Prostate gland (tissue), 2 donors: ENCODE data around the gene TAF3. TPM values are rescaled to one million over a fixed set of nuclear protein-coding genes. Genes with fewer than 3 reads are reported as not detected.
"Not testable (repeated sequence)": the region's sequence is repeated elsewhere in the genome, so short reads cannot be mapped to it uniquely, and the experiment has no call there.

Source experiments
- DNase-seq: peaks from one replicate; pipeline ENCODE4 v3.0.0-alpha.2; 2019; ENCODE audit warnings: low spot score
- H3K27ac ChIP-seq, 2 donors: fragments of 200-600 bp; sonication (generic); 2 replicates each; pipeline ENCODE4 v1.5.1; 2017 to 2019
- H3K27me3 ChIP-seq: fragments of 200-600 bp; sonication (generic); replicated peaks from 2 replicates; pipeline ENCODE4 v1.5.1; 2019; ENCODE audit not compliant: insufficient read depth
- H3K36me3 ChIP-seq, 2 donors: fragments of 200-600 bp; sonication (generic); 1 replicate in 1 of 2; 2 replicates in 1 of 2; pipeline versions ENCODE4 v1.5.1 to v1.8.1; 2017 to 2019
- H3K4me1 ChIP-seq: fragments of 200-600 bp; sonication (generic); replicated peaks from 2 replicates; pipeline ENCODE4 v1.5.1; 2019
- H3K4me3 ChIP-seq, 2 donors: fragments of 200-600 bp; sonication (generic); 2 replicates each; pipeline ENCODE4 v1.5.1; 2017 to 2019
- H3K9me3 ChIP-seq: fragments of 200-600 bp; sonication (generic); 2 replicates; pipeline ENCODE4 v1.5.1; 2017
- POLR2A ChIP-seq: fragments of 450-650 bp; IDR thresholded peaks from one replicate; pipeline ENCODE4 v1.6.1; 2016; ENCODE audit warnings: antibody characterized with exemption, mild to moderate bottlenecking
- POLR2AphosphoS5 ChIP-seq: sonication (generic); formaldehyde crosslinking; IDR thresholded peaks from one replicate; pipeline ENCODE4 v1.6.1; 2017; ENCODE audit warnings: antibody characterized with exemption
- WGBS: methylation state at CpG from one replicate; pipeline ENCODE4 v1.1.5; 2018; 5-methylcytosine and 5-hydroxymethylcytosine counted together
- intact Hi-C: fragments of 100-400 bp; cut with DNase I; formaldehyde crosslinking; loops from one replicate; pipeline ENCODE4 v1.14.2; 2022
- total RNA-seq, 2 donors: library from RNA; depleted of rRNA; stranded (reverse); fragments of >200 nt; gene quantifications; one replicate each; pipeline ENCODE4 v1.1.0, GENCODE V29; 2016
- TF ChIP-seq, protein P1 (sequence below), 4 experiments: fragments of 200-600 bp in 2 of 4; fragments of 450-650 bp in 2 of 4; sonication (generic) in 2 of 4; IDR thresholded peaks; 1 replicate in 3 of 4; 2 replicates in 1 of 4; pipeline ENCODE4 v1.5.1; 2016 to 2019; ENCODE audit warnings: antibody characterized with exemption in 4 of 4, mild to moderate bottlenecking in 2 of 4, moderate library complexity in 2 of 4

TAF3 gene
- total RNA-seq, 2 donors from 2014 or later, result 4.4 to 20.2 TPM

DNA sequence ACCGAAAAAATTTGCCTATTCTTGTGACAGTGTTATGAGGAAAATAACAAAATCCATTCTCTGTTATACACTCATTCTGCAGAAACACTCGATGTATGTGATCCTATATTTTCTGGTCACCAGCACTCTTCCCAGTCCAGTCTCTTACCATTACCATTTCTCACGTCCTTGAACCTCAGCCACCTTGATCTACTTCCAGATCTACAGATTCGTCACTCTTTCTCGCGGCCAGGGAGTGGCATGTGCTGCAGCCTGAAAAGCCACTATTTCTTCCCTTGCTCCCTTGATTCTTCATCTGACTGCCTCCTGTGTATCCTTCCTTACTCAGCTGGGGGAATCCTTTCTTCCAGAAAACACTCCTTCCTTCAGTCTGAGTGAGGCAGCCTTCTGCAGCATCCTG is 14.1 kb upstream of the TAF3 start:
- TF ChIP-seq, protein P1, sequence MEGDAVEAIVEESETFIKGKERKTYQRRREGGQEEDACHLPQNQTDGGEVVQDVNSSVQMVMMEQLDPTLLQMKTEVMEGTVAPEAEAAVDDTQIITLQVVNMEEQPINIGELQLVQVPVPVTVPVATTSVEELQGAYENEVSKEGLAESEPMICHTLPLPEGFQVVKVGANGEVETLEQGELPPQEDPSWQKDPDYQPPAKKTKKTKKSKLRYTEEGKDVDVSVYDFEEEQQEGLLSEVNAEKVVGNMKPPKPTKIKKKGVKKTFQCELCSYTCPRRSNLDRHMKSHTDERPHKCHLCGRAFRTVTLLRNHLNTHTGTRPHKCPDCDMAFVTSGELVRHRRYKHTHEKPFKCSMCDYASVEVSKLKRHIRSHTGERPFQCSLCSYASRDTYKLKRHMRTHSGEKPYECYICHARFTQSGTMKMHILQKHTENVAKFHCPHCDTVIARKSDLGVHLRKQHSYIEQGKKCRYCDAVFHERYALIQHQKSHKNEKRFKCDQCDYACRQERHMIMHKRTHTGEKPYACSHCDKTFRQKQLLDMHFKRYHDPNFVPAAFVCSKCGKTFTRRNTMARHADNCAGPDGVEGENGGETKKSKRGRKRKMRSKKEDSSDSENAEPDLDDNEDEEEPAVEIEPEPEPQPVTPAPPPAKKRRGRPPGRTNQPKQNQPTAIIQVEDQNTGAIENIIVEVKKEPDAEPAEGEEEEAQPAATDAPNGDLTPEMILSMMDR (IDR thresholded peaks at IDR 0.05), result no peak
- TF ChIP-seq POLR2AphosphoS5, result no peak
- TF ChIP-seq POLR2A, result no peak
- Histone ChIP-seq H3K27me3 (no peaks in the 10 kb centered on the region), H3K36me3 (peaks cover 3 to 4% of the 10 kb centered on the region in 2 donors), H3K4me3 (no peak overlapping the region), H3K27ac (no peak overlapping the region), H3K4me1 (no peaks in the 10 kb centered on the region), H3K9me3 (no peaks in the 10 kb centered on the region)
- no peak for DNase-seq
- intact Hi-C loops, result no loop called here
- 93% methylated on average over 6 of the region's 6 CpGs for WGBS

DNA sequence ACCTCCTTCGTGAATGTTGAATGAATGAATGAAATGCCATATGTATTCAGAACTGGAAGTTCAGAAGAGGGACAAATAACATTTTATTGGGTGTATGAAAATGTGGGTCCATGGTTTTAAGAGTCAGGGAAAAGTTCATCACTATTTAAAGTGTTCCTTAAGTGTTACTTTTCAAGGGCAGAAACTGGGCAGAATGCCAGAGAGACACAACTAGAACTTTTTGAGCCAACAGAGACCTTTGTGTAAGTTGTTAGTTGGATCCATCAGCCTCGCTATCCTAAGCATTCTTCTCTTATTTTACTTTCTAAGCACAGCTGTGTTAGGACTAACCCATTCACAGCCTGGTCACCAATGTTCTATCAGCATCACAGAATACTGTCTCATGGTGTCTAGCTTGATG is 13.6 kb upstream of the TAF3 start:
- no peak for TF ChIP-seq POLR2AphosphoS5
- TF ChIP-seq, protein P1 (IDR thresholded peaks at IDR 0.05), result no peak
- TF ChIP-seq POLR2A, result no peak
- Histone ChIP-seq H3K27ac (no peak overlapping the region), H3K36me3 (peaks cover 3 to 4% of the 10 kb centered on the region in 2 donors)

DNA sequence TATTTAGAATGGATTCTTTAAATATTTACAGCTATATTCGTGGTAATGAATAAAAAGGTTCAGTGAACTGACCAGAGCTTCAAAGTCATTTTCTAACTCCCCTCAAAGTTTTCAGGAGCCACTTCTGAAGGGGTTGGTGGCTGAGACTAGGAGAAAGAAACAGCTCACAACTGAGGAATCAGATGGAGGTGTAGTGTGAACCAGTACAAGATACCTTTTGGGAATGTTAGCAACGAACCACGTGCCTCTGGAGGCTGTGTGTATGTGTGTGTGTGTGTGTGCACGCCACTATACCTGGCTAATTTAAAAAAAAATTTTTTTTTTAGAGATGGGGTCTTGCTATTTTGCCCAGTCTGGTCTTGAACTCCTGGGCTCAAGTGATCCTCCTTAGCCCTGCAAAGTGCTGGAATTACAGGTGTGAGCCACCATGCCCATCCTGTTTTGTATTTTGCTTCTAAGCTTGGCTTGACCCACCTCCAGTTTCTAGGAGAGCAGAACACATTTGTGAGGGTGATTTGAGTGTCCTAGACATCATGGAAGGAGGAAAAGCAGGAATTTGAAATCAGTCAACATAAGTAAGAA is 9.5 kb upstream of the TAF3 start:
- no peak overlapping the region for H3K4me3 ChIP-seq
- no peaks in the 10 kb centered on the region for H3K4me1 ChIP-seq
- 74% methylated on average over 4 of the region's 4 CpGs for WGBS
- no peak for DNase-seq
- H3K27ac ChIP-seq, result no peak overlapping the region
- no peaks in the 10 kb centered on the region for H3K27me3 ChIP-seq
- H3K9me3 ChIP-seq, result no peaks in the 10 kb centered on the region
- intact Hi-C loops, result no loop called here
- peaks cover 0 to 4% of the 10 kb centered on the region in 2 donors for H3K36me3 ChIP-seq
- TF ChIP-seq POLR2A (no peak), POLR2AphosphoS5 (no peak)
- TF ChIP-seq, protein P1 (IDR thresholded peaks at IDR 0.05), result no peak

More for the DNA sequence above, 13.6 kb upstream of the TAF3 start:
- H3K9me3 ChIP-seq, result no peaks in the 10 kb centered on the region
- no peaks in the 10 kb centered on the region for H3K27me3 ChIP-seq
- H3K4me3 ChIP-seq, result no peak overlapping the region
- H3K4me1 ChIP-seq, result no peaks in the 10 kb centered on the region
- intact Hi-C loops, result no loop called here
- no peak for DNase-seq
- 39% methylated on average over 2 of the region's 2 CpGs for WGBS

DNA sequence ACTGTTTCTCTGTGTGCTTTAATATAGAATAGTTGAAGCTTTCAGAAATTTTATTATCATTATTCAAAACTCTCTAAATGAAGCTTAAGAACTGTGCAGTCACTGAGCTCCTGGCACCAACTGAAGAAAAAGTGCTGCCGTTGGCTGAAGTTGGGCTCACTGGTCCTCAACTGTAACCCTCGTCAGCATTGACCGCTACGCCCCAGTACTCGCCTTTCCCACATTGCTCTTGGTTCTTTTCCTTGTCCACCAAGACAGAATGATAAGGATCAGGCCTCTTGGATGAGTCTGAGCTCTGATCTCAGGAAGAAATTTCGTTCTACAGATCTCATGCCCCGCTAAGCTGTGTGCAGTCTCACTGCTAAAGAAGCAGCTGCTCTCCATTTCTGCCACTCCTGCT is 7.9 kb upstream of the TAF3 start:
- WGBS, result 59% methylated on average over 7 of the region's 7 CpGs
- Histone ChIP-seq H3K36me3 (no peaks in the 10 kb centered on the region), H3K4me3 (no peak overlapping the region), H3K4me1 (no peaks in the 10 kb centered on the region), H3K27me3 (no peaks in the 10 kb centered on the region), H3K9me3 (no peaks in the 10 kb centered on the region), H3K27ac (no peak overlapping the region)
- DNase-seq, result no peak
- TF ChIP-seq, protein P1 (IDR thresholded peaks at IDR 0.05), result no peak
- TF ChIP-seq POLR2AphosphoS5 (no peak), POLR2A (no peak)
- intact Hi-C loops, result no loop called here

DNA sequence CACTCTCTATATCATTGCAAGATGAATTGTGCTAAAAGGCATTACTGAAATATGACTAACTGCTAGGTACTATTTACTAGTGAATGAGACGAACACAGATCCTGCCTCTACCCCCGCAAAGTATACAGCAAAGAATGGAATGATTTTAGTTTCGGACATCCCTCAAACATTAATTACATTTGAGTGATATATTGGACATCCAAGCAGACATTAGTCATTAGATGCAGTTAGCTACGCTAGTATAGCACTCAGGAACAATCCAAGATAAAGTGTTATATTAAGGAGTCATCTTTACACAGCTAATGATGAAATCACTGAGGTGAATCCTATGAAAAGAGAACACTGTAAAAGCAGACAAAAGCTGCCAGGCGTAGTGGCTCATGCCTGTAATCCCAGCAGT is 7.3 kb upstream of the TAF3 start:
- intact Hi-C loops, result no loop called here
- Histone ChIP-seq H3K27ac (no peak overlapping the region), H3K9me3 (no peaks in the 10 kb centered on the region), H3K36me3 (no peaks in the 10 kb centered on the region), H3K27me3 (no peaks in the 10 kb centered on the region), H3K4me3 (no peak overlapping the region), H3K4me1 (no peaks in the 10 kb centered on the region)
- TF ChIP-seq POLR2AphosphoS5, result no peak
- WGBS, result 71% methylated on average over 5 of the region's 5 CpGs
- no peak for DNase-seq

DNA sequence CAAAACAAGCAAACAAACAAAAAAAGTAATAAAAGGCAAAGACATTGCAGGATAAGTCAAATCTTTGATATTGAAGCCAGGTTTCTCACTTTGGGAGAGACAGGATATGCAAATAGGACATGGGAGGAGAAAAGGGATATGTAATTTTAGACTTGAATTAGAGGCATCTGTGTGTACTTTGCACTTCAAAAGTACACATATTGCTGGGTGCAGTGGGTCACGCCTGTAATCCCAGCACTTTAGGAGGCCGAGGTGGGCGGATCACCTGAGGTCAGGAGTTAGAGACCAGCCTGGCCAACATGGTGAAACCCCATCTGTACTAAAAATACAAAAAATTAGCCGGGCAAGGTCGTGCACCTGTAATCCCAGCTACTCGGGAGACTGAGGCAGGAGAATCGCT is 6.6 kb upstream of the TAF3 start:
- DNase-seq, intact Hi-C loops, H3K36me3 ChIP-seq, H3K4me1 ChIP-seq, H3K4me3 ChIP-seq, H3K9me3 ChIP-seq, H3K27ac ChIP-seq, H3K27me3 ChIP-seq: not testable (repeated sequence)
- WGBS, result 58% methylated on average over 7 of the region's 7 CpGs
